Tibial nerve (tissue), 4 donors: ENCODE data around the gene TBC1D24. TPM values are rescaled to one million over a fixed set of nuclear protein-coding genes. Genes with fewer than 3 reads are reported as not detected.
A peak's percentile ranks its signal among the peaks of the same experiment; 100 is the strongest.

Source experiments
- DNase-seq, 2 donors: peaks; one replicate each; pipeline ENCODE4 v3.0.0-alpha.2; 2019; ENCODE audit warnings: low spot score in 2 of 2
- H3K27ac ChIP-seq, 4 donors: fragments of 200-600 bp; sonication (generic) in 3 of 4; one replicate each; pipeline ENCODE4 v1.5.1; 2017 to 2019; ENCODE audit warnings: mild to moderate bottlenecking in 1 of 4
- H3K27me3 ChIP-seq, 2 donors: fragments of 200-600 bp; sonication (generic) in 1 of 2; one replicate each; pipeline versions ENCODE4 v1.5.1 to v1.6.0; 2017 to 2019
- H3K36me3 ChIP-seq, 3 donors: fragments of 200-600 bp; sonication (generic); one replicate each; pipeline ENCODE4 v1.5.1; 2018 to 2019
- H3K4me1 ChIP-seq, 4 donors: fragments of 200-600 bp; sonication (generic) in 3 of 4; one replicate each; pipeline ENCODE4 v1.5.1; 2017 to 2019
- H3K4me3 ChIP-seq, 4 donors: fragments of 200-600 bp; sonication (generic) in 3 of 4; one replicate each; pipeline ENCODE4 v1.5.1; 2017 to 2019; ENCODE audit warnings: mild to moderate bottlenecking in 1 of 4, moderate library complexity in 1 of 4
- H3K9me3 ChIP-seq, 4 donors: fragments of 200-600 bp; sonication (generic) in 3 of 4; one replicate each; pipeline ENCODE4 v1.5.1; 2017 to 2019
- CTCF ChIP-seq, 5 experiments: fragments of 200-600 bp in 3 of 5; fragments of 450-650 bp in 2 of 5; sonication (generic) in 3 of 5; IDR thresholded peaks; one replicate each; pipeline ENCODE4 v1.5.1; 2016 to 2019; ENCODE audit warnings: antibody characterized with exemption in 5 of 5, mild to moderate bottlenecking in 3 of 5, moderate library complexity in 2 of 5
- EP300 ChIP-seq, 2 donors: sonication (generic); formaldehyde crosslinking; IDR thresholded peaks; one replicate each; pipeline ENCODE4 v1.6.1; 2017; ENCODE audit warnings: antibody characterized with exemption in 2 of 2, mild to moderate bottlenecking in 1 of 2
- POLR2A ChIP-seq, 2 donors: fragments of 450-650 bp; IDR thresholded peaks; one replicate each; pipeline ENCODE4 v1.6.1; 2017; ENCODE audit warnings: antibody characterized with exemption in 2 of 2, mild to moderate bottlenecking in 2 of 2, moderate library complexity in 2 of 2
- WGBS, 2 donors: methylation state at CpG; one replicate each; pipeline ENCODE4 v1.1.5; 2018; 5-methylcytosine and 5-hydroxymethylcytosine counted together
- total RNA-seq, 4 donors: library from RNA; depleted of rRNA; stranded (reverse); fragments of >200 nt; gene quantifications; one replicate each; pipeline ENCODE4 v1.1.0, GENCODE V29; 2016

TBC1D24 gene
- total RNA-seq, 4 donors from 2014 or later, result 12.0 to 18.3 (median 16.3) TPM

GRCh38 chr16:2470234-2470601 lies 4.7 kb upstream of the TBC1D24 start:
- Histone ChIP-seq H3K27me3 (peaks cover 0 to 56% of the 10 kb centered on the region in 2 donors), H3K4me3 (no peak overlapping the region), H3K9me3 (no peaks in the 10 kb centered on the region), H3K27ac (no peak overlapping the region), H3K36me3 (no peaks in the 10 kb centered on the region), H3K4me1 (peaks cover 0 to 73% (median 39%) of the 10 kb centered on the region in 4 donors)
- DNase-seq, result no peak
- 82 to 83% methylated on average over 6 of the region's 7 CpGs for WGBS, 2 donors
- no peak for TF ChIP-seq EP300 (IDR thresholded peaks at IDR 0.05)
- no peak for TF ChIP-seq POLR2A (IDR thresholded peaks at IDR 0.05)
- TF ChIP-seq CTCF (IDR thresholded peaks at IDR 0.05), result no peak

- WGBS, 2 donors, result 21 to 36% methylated on average over 7 to 9 of the region's 9 CpGs
- TF ChIP-seq EP300 (IDR thresholded peaks at IDR 0.05), result no peak
- TF ChIP-seq CTCF (IDR thresholded peaks at IDR 0.05), result no peak
- TF ChIP-seq POLR2A (IDR thresholded peaks at IDR 0.05), result no peak
- Histone ChIP-seq H3K36me3 (no peaks in the 10 kb centered on the region), H3K27me3 (peaks cover 0 to 56% of the 10 kb centered on the region in 2 donors), H3K27ac (peak overlapping the region in 2 of 4 donors; percentile 36 to 54), H3K4me3 (no peak overlapping the region), H3K9me3 (no peaks in the 10 kb centered on the region), H3K4me1 (peaks cover 0 to 76% (median 43%) of the 10 kb centered on the region in 4 donors)
- no peak for DNase-seq
Observed at GRCh38 chr16:2470603-2471015, 4.3 kb upstream of the TBC1D24 start.

- H3K27ac ChIP-seq, result peak within 1 kb of the TSS in 2 of 4 donors; percentile 36 to 54
- no peaks in the 10 kb centered on the region for H3K9me3 ChIP-seq
- DNase-seq, result no peak
- H3K36me3 ChIP-seq, result no peaks in the 10 kb centered on the region
- H3K27me3 ChIP-seq, result peaks cover 0 to 56% of the 10 kb centered on the region in 2 donors
- peak within 1 kb of the TSS in 2 of 4 donors; percentile 22 to 43 for H3K4me3 ChIP-seq
- TF ChIP-seq CTCF (IDR thresholded peaks at IDR 0.05) (no peak), POLR2A (IDR thresholded peaks at IDR 0.05) (no peak), EP300 (IDR thresholded peaks at IDR 0.05) (no peak)
- 0 to 1% methylated on average over 12 to 39 of the region's 59 CpGs for WGBS, 2 donors
- peaks cover 0 to 81% (median 48%) of the 10 kb centered on the region in 4 donors for H3K4me1 ChIP-seq
Observed at GRCh38 chr16:2471016-2471652, 3.8 kb upstream of the TBC1D24 start, which contains the start of gene NTN3. NTN3 (plus strand) TSS chr16:2471297; CDS start chr16:2471702, 405 bp downstream.

- peaks cover 0 to 56% of the 10 kb centered on the region in 2 donors for H3K27me3 ChIP-seq
- no peak for TF ChIP-seq EP300 (IDR thresholded peaks at IDR 0.05)
- no peak for TF ChIP-seq POLR2A (IDR thresholded peaks at IDR 0.05)
- no peak for TF ChIP-seq CTCF (IDR thresholded peaks at IDR 0.05)
- DNase-seq, result no peak
- no peaks in the 10 kb centered on the region for H3K9me3 ChIP-seq
- no peaks in the 10 kb centered on the region for H3K36me3 ChIP-seq
- 28 to 43% methylated on average over 7 to 53 of the region's 61 CpGs for WGBS, 2 donors
- H3K4me3 ChIP-seq, result peak overlapping the region in 2 of 4 donors; percentile 22 to 43
- peak overlapping the region in 1 of 4 donors; percentile 54 for H3K27ac ChIP-seq
- peaks cover 0 to 84% (median 48%) of the 10 kb centered on the region in 4 donors for H3K4me1 ChIP-seq
Observed at GRCh38 chr16:2471653-2472487, 3.1 kb upstream of the TBC1D24 start.

GRCh38 chr16:2472488-2472864 lies 2.5 kb upstream of the TBC1D24 start:
- no peaks in the 10 kb centered on the region for H3K9me3 ChIP-seq
- no peaks in the 10 kb centered on the region for H3K36me3 ChIP-seq
- H3K4me3 ChIP-seq, result no peak overlapping the region
- peaks cover 0 to 79% (median 48%) of the 10 kb centered on the region in 4 donors for H3K4me1 ChIP-seq
- WGBS, 2 donors, result 95 to 100% methylated on average over 4 to 23 of the region's 27 CpGs
- peaks cover 0 to 53% of the 10 kb centered on the region in 2 donors for H3K27me3 ChIP-seq
- no peak for TF ChIP-seq EP300 (IDR thresholded peaks at IDR 0.05)
- TF ChIP-seq POLR2A (IDR thresholded peaks at IDR 0.05), result no peak
- no peak for TF ChIP-seq CTCF (IDR thresholded peaks at IDR 0.05)
- no peak for DNase-seq
- no peak overlapping the region for H3K27ac ChIP-seq
